ENCODE data around the gene SMIM33. TPM values are rescaled to one million over a fixed set of nuclear protein-coding genes. Genes with fewer than 3 reads are reported as not detected.

Gene SMIM33
- total RNA-seq, 1 donor from 2014 or later, result not detected

- TF ChIP-seq CTCF (IDR thresholded peaks at IDR 0.05; ENCODE audit: unreplicated experiment), result no peak
- H3K36me3 Mint-ChIP-seq (ENCODE audit: low read depth, unreplicated experiment), result no peaks in the 10 kb centered on the region
- no peak for DNase-seq (ENCODE audit: low spot score)
- no peak overlapping the region for H3K27ac Mint-ChIP-seq (ENCODE audit: unreplicated experiment)
- H3K4me1 Mint-ChIP-seq (ENCODE audit: unreplicated experiment), result peaks cover 23% of the 10 kb centered on the region
- no peaks in the 10 kb centered on the region for H3K9me3 Mint-ChIP-seq (ENCODE audit: unreplicated experiment)
- peaks cover 3% of the 10 kb centered on the region for H3K27me3 Mint-ChIP-seq (ENCODE audit: unreplicated experiment)
- H3K4me3 Mint-ChIP-seq (ENCODE audit: unreplicated experiment), result no peak overlapping the region
These were observed 17.5 kb downstream of the SMIM33 start for GRCh38 chr5:139488260-139488659.

GRCh38 chr5:139492700-139493192 lies 21.9 kb downstream of the SMIM33 start:
- no peak overlapping the region for H3K27ac Mint-ChIP-seq (ENCODE audit: unreplicated experiment)
- no peak for TF ChIP-seq CTCF (IDR thresholded peaks at IDR 0.05; ENCODE audit: unreplicated experiment)
- no peak for DNase-seq (ENCODE audit: low spot score)
- no peaks in the 10 kb centered on the region for H3K36me3 Mint-ChIP-seq (ENCODE audit: low read depth, unreplicated experiment)
- H3K27me3 Mint-ChIP-seq (ENCODE audit: unreplicated experiment), result no peaks in the 10 kb centered on the region
- H3K4me1 Mint-ChIP-seq (ENCODE audit: unreplicated experiment), result peaks cover 27% of the 10 kb centered on the region
- H3K9me3 Mint-ChIP-seq (ENCODE audit: unreplicated experiment), result no peaks in the 10 kb centered on the region
- H3K4me3 Mint-ChIP-seq (ENCODE audit: unreplicated experiment), result no peak overlapping the region

- Mint-ChIP-seq H3K4me1 (ENCODE audit: unreplicated experiment) (peaks cover 17% of the 10 kb centered on the region), H3K27ac (ENCODE audit: unreplicated experiment) (no peak overlapping the region), H3K36me3 (ENCODE audit: low read depth, unreplicated experiment) (no peaks in the 10 kb centered on the region), H3K27me3 (ENCODE audit: unreplicated experiment) (no peaks in the 10 kb centered on the region), H3K4me3 (ENCODE audit: unreplicated experiment) (no peak overlapping the region), H3K9me3 (ENCODE audit: unreplicated experiment) (no peaks in the 10 kb centered on the region)
- no peak for DNase-seq (ENCODE audit: low spot score)
- no peak for TF ChIP-seq CTCF (IDR thresholded peaks at IDR 0.05; ENCODE audit: unreplicated experiment)
These were observed 23.5 kb downstream of the SMIM33 start for GRCh38 chr5:139494256-139494655.

- Mint-ChIP-seq H3K4me1 (ENCODE audit: unreplicated experiment) (peaks cover 17% of the 10 kb centered on the region), H3K27me3 (ENCODE audit: unreplicated experiment) (no peaks in the 10 kb centered on the region), H3K27ac (ENCODE audit: unreplicated experiment) (no peak overlapping the region), H3K9me3 (ENCODE audit: unreplicated experiment) (no peaks in the 10 kb centered on the region), H3K36me3 (ENCODE audit: low read depth, unreplicated experiment) (no peaks in the 10 kb centered on the region), H3K4me3 (ENCODE audit: unreplicated experiment) (no peak overlapping the region)
- no peak for TF ChIP-seq CTCF (IDR thresholded peaks at IDR 0.05; ENCODE audit: unreplicated experiment)
- no peak for DNase-seq (ENCODE audit: low spot score)
These were observed 24.0 kb downstream of the SMIM33 start for GRCh38 chr5:139494832-139495231.

GRCh38 chr5:139495638-139496435 lies 25.0 kb downstream of the SMIM33 start:
- no peak for DNase-seq (ENCODE audit: low spot score)
- H3K27ac Mint-ChIP-seq (ENCODE audit: unreplicated experiment), result peak overlapping the region; percentile 36
- no peak overlapping the region for H3K4me3 Mint-ChIP-seq (ENCODE audit: unreplicated experiment)
- H3K36me3 Mint-ChIP-seq (ENCODE audit: low read depth, unreplicated experiment), result no peaks in the 10 kb centered on the region
- peaks cover 17% of the 10 kb centered on the region for H3K4me1 Mint-ChIP-seq (ENCODE audit: unreplicated experiment)
- TF ChIP-seq CTCF (IDR thresholded peaks at IDR 0.05; ENCODE audit: unreplicated experiment), result no peak
- H3K9me3 Mint-ChIP-seq (ENCODE audit: unreplicated experiment), result no peaks in the 10 kb centered on the region
- no peaks in the 10 kb centered on the region for H3K27me3 Mint-ChIP-seq (ENCODE audit: unreplicated experiment)
